DOHH2 (cell line): ENCODE measurements around the gene MRGPRD.

ENCODE experiments used
- H3F3A ChIP-seq: fragments of 200-600 bp; sonication (generic), shearing (Covaris generic); 2 replicates; pipeline ENCODE4 v1.6.0; 2016; ENCODE audit warnings: antibody characterized with exemption, mild to moderate bottlenecking; ENCODE audit not compliant: control insufficient read depth, insufficient read depth
- H3K27ac ChIP-seq: fragments of 200-600 bp; sonication (generic); 2 replicates; pipeline ENCODE4 v1.5.1; 2014; ENCODE audit warnings: low read depth, mild to moderate bottlenecking, low read length, moderate library complexity
- H3K27me3 ChIP-seq: fragments of 200-600 bp; sonication (generic); 2 replicates; pipeline ENCODE4 v1.6.1; 2014; ENCODE audit warnings: mild to moderate bottlenecking, low read length, mixed read lengths; ENCODE audit not compliant: control insufficient read depth
- H3K36me3 ChIP-seq: fragments of 200-600 bp; sonication (generic); 2 replicates; pipeline ENCODE4 v1.6.1; 2014; ENCODE audit warnings: mild to moderate bottlenecking, low read length, moderate library complexity, mixed read lengths; ENCODE audit not compliant: control insufficient read depth
- H3K4me1 ChIP-seq: fragments of 200-600 bp; sonication (generic); 2 replicates; pipeline ENCODE4 v1.6.1; 2014; ENCODE audit warnings: mild to moderate bottlenecking, low read length, mixed read lengths; ENCODE audit not compliant: control insufficient read depth
- H3K4me2 ChIP-seq: fragments of 200-600 bp; sonication (generic); 2 replicates; pipeline ENCODE4 v1.6.0; 2014; ENCODE audit warnings: mild to moderate bottlenecking, low read length, moderate library complexity
- H3K4me3 ChIP-seq: fragments of 200-600 bp; sonication (generic); 2 replicates; pipeline ENCODE4 v1.5.1; 2014; ENCODE audit warnings: mild to moderate bottlenecking, low read length, mixed read lengths
- H3K79me2 ChIP-seq: fragments of 200-600 bp; sonication (generic); 2 replicates; pipeline ENCODE4 v1.6.1; 2014; ENCODE audit warnings: mild to moderate bottlenecking, low read length, mixed read lengths; ENCODE audit not compliant: control insufficient read depth
- H3K9me2 ChIP-seq: fragments of 200-600 bp; sonication (generic); replicated peaks from 2 replicates; pipeline ENCODE4 v1.6.1; 2014; ENCODE audit warnings: mild to moderate bottlenecking, low read length, mixed read lengths; ENCODE audit not compliant: control insufficient read depth
- H3K9me3 ChIP-seq: fragments of 200-600 bp; sonication (generic); 2 replicates; pipeline ENCODE4 v1.6.1; 2014; ENCODE audit warnings: antibody characterized with exemption, low read length, mixed read lengths; ENCODE audit not compliant: control insufficient read depth, insufficient read depth
- H4K20me1 ChIP-seq: fragments of 200-600 bp; sonication (generic); 2 replicates; pipeline ENCODE4 v1.6.0; 2014; ENCODE audit warnings: low read depth, mild to moderate bottlenecking, antibody characterized with exemption, low read length, moderate library complexity; ENCODE audit not compliant: control insufficient read depth, insufficient read depth
- CTCF ChIP-seq: fragments of 200-600 bp; sonication (generic); IDR thresholded peaks from one replicate; pipeline ENCODE4 v1.5.1; 2014; ENCODE audit warnings: antibody characterized with exemption, mild to moderate bottlenecking, low read depth, low read length; ENCODE audit not compliant: poor library complexity, severe bottlenecking
- EZH2phosphoT487 ChIP-seq: fragments of 200-600 bp; sonication (generic); IDR thresholded peaks from 2 replicates; pipeline ENCODE4 v1.6.1; 2017; ENCODE audit warnings: borderline replicate concordance, mild to moderate bottlenecking, antibody characterized with exemption, low read length, moderate library complexity, mixed read lengths

MRGPRD gene

GRCh38 chr11:68963779-68964178, 17.0 kb downstream of the MRGPRD start:
- Histone ChIP-seq H3K9me2 (no peaks in the 10 kb centered on the region), H3K4me3 (no peak overlapping the region), H3K4me2 (no peak overlapping the region), H4K20me1 (no peaks in the 10 kb centered on the region), H3K27me3 (0 out of 2 replicates have a peak, but pooled peaks cover 2% of the 10 kb centered on the region), H3K79me2 (no peaks in the 10 kb centered on the region), H3K4me1 (no peaks in the 10 kb centered on the region), H3K9me3 (peaks cover 3% of the 10 kb centered on the region; the same call in 1 of the 2 replicates), H3F3A (no peaks in the 10 kb centered on the region), H3K36me3 (no peaks in the 10 kb centered on the region), H3K27ac (no peak overlapping the region)
- no peak for TF ChIP-seq EZH2phosphoT487
- TF ChIP-seq CTCF = no peak

GRCh38 chr11:68962527-68963250, 18.1 kb downstream of the MRGPRD start:
- Histone ChIP-seq H4K20me1 (no peaks in the 10 kb centered on the region), H3K9me2 (no peaks in the 10 kb centered on the region), H3K9me3 (peaks cover 3% of the 10 kb centered on the region; the same call in 1 of the 2 replicates), H3K4me2 (no peak overlapping the region), H3K27me3 (0 out of 2 replicates have a peak, but pooled peaks cover 2% of the 10 kb centered on the region), H3K79me2 (no peaks in the 10 kb centered on the region), H3K36me3 (no peaks in the 10 kb centered on the region), H3K4me1 (no peaks in the 10 kb centered on the region), H3K4me3 (no peak overlapping the region), H3K27ac (no peak overlapping the region), H3F3A (no peaks in the 10 kb centered on the region)
- TF ChIP-seq EZH2phosphoT487 = no peak
- TF ChIP-seq CTCF = no peak

GRCh38 chr11:68961245-68961644, 19.5 kb downstream of the MRGPRD start:
- Histone ChIP-seq H3K36me3 (no peaks in the 10 kb centered on the region), H3K9me2 (no peaks in the 10 kb centered on the region), H3K9me3 (peaks cover 3% of the 10 kb centered on the region; the same call in 1 of the 2 replicates), H3K4me1 (no peaks in the 10 kb centered on the region), H3F3A (no peaks in the 10 kb centered on the region), H3K4me2 (no peak overlapping the region), H4K20me1 (no peaks in the 10 kb centered on the region), H3K79me2 (no peaks in the 10 kb centered on the region), H3K27me3 (no peaks in the 10 kb centered on the region), H3K4me3 (no peak overlapping the region), H3K27ac (no peak overlapping the region)
- TF ChIP-seq CTCF = no peak
- TF ChIP-seq EZH2phosphoT487 = no peak
